Gastroesophageal sphincter (tissue), 4 donors: Measurements from ENCODE around the gene IPO4. TPM values are rescaled to one million over a fixed set of nuclear protein-coding genes. Genes with fewer than 3 reads are reported as not detected.

ENCODE experiments used
- ATAC-seq: fragments of 150-250 bp; one replicate; pipeline ENCODE4 v1.9.1; 2016; ENCODE audit warnings: mild to moderate bottlenecking, moderate library complexity
- H3K27ac ChIP-seq, 4 donors: fragments of 200-600 bp; sonication (generic) in 3 of 4; 1 replicate in 3 of 4; 2 replicates in 1 of 4; pipeline ENCODE4 v1.5.1; 2016 to 2019
- H3K27me3 ChIP-seq: fragments of 200-600 bp; sonication (generic); one replicate; pipeline ENCODE4 v1.5.1; 2019
- H3K36me3 ChIP-seq, 2 donors: fragments of 200-600 bp; sonication (generic); one replicate each; pipeline ENCODE4 v1.5.1; 2019; ENCODE audit warnings: control low read depth in 1 of 2
- H3K4me1 ChIP-seq, 3 donors: fragments of 200-600 bp; sonication (generic); 1 replicate in 2 of 3; 2 replicates in 1 of 3; pipeline ENCODE4 v1.5.1; 2016 to 2019; ENCODE audit warnings: control low read depth in 2 of 3
- H3K4me3 ChIP-seq, 2 donors: fragments of 200-600 bp; sonication (generic); one replicate each; pipeline ENCODE4 v1.5.1; 2019; ENCODE audit warnings: mild to moderate bottlenecking in 1 of 2, moderate library complexity in 1 of 2
- H3K9me3 ChIP-seq, 3 donors: fragments of 200-600 bp; sonication (generic); one replicate each; pipeline ENCODE4 v1.5.1; 2017 to 2019; ENCODE audit warnings: control low read depth in 2 of 3
- CTCF ChIP-seq, 4 experiments: fragments of 200-600 bp in 2 of 4; fragments of 450-650 bp in 2 of 4; sonication (generic) in 1 of 4; IDR thresholded peaks; one replicate each; pipeline ENCODE4 v1.5.1; 2017 to 2019; ENCODE audit warnings: antibody characterized with exemption in 4 of 4, mild to moderate bottlenecking in 2 of 4, moderate library complexity in 2 of 4
- EP300 ChIP-seq: sonication (generic); formaldehyde crosslinking; IDR thresholded peaks from one replicate; pipeline ENCODE4 v1.6.1; 2017; ENCODE audit warnings: antibody characterized with exemption, mild to moderate bottlenecking
- POLR2A ChIP-seq, 2 donors: fragments of 450-650 bp; IDR thresholded peaks; one replicate each; pipeline ENCODE4 v1.6.1; 2017; ENCODE audit warnings: antibody characterized with exemption in 2 of 2, mild to moderate bottlenecking in 2 of 2, moderate library complexity in 1 of 2
- POLR2AphosphoS5 ChIP-seq: sonication (generic); formaldehyde crosslinking; IDR thresholded peaks from one replicate; pipeline ENCODE4 v1.6.1; 2017; ENCODE audit warnings: antibody characterized with exemption
- WGBS, 2 donors: methylation state at CpG; one replicate each; pipeline ENCODE4 v1.1.5; 2018; ENCODE audit warnings: low coverage in 1 of 2; 5-methylcytosine and 5-hydroxymethylcytosine counted together
- total RNA-seq, 4 donors: library from RNA; depleted of rRNA; stranded (reverse); fragments of >200 nt; gene quantifications; one replicate each; pipeline ENCODE4 v1.1.0, GENCODE V29; 2016

Gene IPO4
- total RNA-seq, 4 donors from 2014 or later = 16.8 to 31.6 (median 27.0) TPM

- WGBS, 2 donors = 83 to 88% methylated on average over 1 of the region's 1 CpG
- TF ChIP-seq POLR2AphosphoS5 (no peak), EP300 (no peak), POLR2A (IDR thresholded peaks at IDR 0.05) (no peak), CTCF (IDR thresholded peaks at IDR 0.05) (no peak)
- Histone ChIP-seq H3K36me3 (peaks cover 0 to 84% of the 10 kb centered on the region in 2 donors), H3K4me3 (no peak overlapping the region), H3K27me3 (no peaks in the 10 kb centered on the region), H3K27ac (no peak overlapping the region), H3K4me1 (peaks cover 0 to 14% (median 6%) of the 10 kb centered on the region in 3 donors), H3K9me3 (no peaks in the 10 kb centered on the region)
- no peak for ATAC-seq
Measured at GRCh38 chr14:24156840-24157239, 31.8 kb downstream of the IPO4 start.

GRCh38 chr14:24155100-24155499 is 33.5 kb downstream of the IPO4 start:
- 89 to 90% methylated on average over 2 to 3 of the region's 10 CpGs for WGBS, 2 donors
- H3K36me3 ChIP-seq = peaks cover 0 to 96% of the 10 kb centered on the region in 2 donors
- no peaks in the 10 kb centered on the region for H3K9me3 ChIP-seq
- no peaks in the 10 kb centered on the region for H3K27me3 ChIP-seq
- no peak for ATAC-seq
- no peak for TF ChIP-seq POLR2AphosphoS5
- no peak for TF ChIP-seq POLR2A (IDR thresholded peaks at IDR 0.05)
- no peak for TF ChIP-seq CTCF (IDR thresholded peaks at IDR 0.05)
- no peak for TF ChIP-seq EP300
- H3K4me1 ChIP-seq = peaks cover 0 to 8% (median 0%) of the 10 kb centered on the region in 3 donors
- H3K4me3 ChIP-seq = no peak overlapping the region
- peak overlapping the region in 1 of 4 donors; percentile 2 for H3K27ac ChIP-seq

- TF ChIP-seq CTCF (IDR thresholded peaks at IDR 0.05) = no peak
- TF ChIP-seq POLR2A (IDR thresholded peaks at IDR 0.05) = peak in 1 of 2 donors; percentile 11
- TF ChIP-seq POLR2AphosphoS5 = no peak
- ATAC-seq = no peak
- Histone ChIP-seq H3K36me3 (peaks cover 0 to 82% of the 10 kb centered on the region in 2 donors), H3K27ac (no peak overlapping the region), H3K9me3 (no peaks in the 10 kb centered on the region), H3K27me3 (no peaks in the 10 kb centered on the region), H3K4me3 (no peak overlapping the region), H3K4me1 (peaks cover 0 to 33% (median 12%) of the 10 kb centered on the region in 3 donors)
- 87 to 95% methylated on average over 4 to 5 of the region's 16 CpGs for WGBS, 2 donors
Measured at GRCh38 chr14:24151404-24152080, 37.1 kb downstream of the IPO4 start.

- TF ChIP-seq CTCF (IDR thresholded peaks at IDR 0.05) (no peak), POLR2AphosphoS5 (no peak), EP300 (no peak), POLR2A (IDR thresholded peaks at IDR 0.05) (no peak)
- Histone ChIP-seq H3K27ac (no peak overlapping the region), H3K9me3 (no peaks in the 10 kb centered on the region), H3K4me3 (no peak overlapping the region), H3K36me3 (peaks cover 0 to 77% of the 10 kb centered on the region in 2 donors), H3K27me3 (no peaks in the 10 kb centered on the region), H3K4me1 (peaks cover 0 to 36% (median 12%) of the 10 kb centered on the region in 3 donors)
- no peak for ATAC-seq
- 60 to 78% methylated on average over 1 to 3 of the region's 9 CpGs for WGBS, 2 donors
Measured at GRCh38 chr14:24150993-24151392, 37.6 kb downstream of the IPO4 start.

GRCh38 chr14:24150567-24150966 is 38.0 kb downstream of the IPO4 start:
- Histone ChIP-seq H3K9me3 (no peaks in the 10 kb centered on the region), H3K4me1 (peaks cover 0 to 40% (median 16%) of the 10 kb centered on the region in 3 donors), H3K36me3 (peaks cover 0 to 72% of the 10 kb centered on the region in 2 donors), H3K27ac (no peak overlapping the region), H3K4me3 (no peak overlapping the region), H3K27me3 (no peaks in the 10 kb centered on the region)
- 90% methylated on average over 2 of the region's 9 CpGs; no CpG with 5 or more reads in 1 of the 2 donors for WGBS, 2 donors
- ATAC-seq = no peak
- TF ChIP-seq EP300 (no peak), CTCF (IDR thresholded peaks at IDR 0.05) (no peak), POLR2AphosphoS5 (no peak), POLR2A (IDR thresholded peaks at IDR 0.05) (no peak)
